Activated CD4-positive, alpha-beta T cell treated with anti-CD3 and anti-CD28 coated beads for 1 hour (primary cell): ENCODE data around the gene IPO4.
"Not testable (repeated sequence)": the region's sequence is repeated elsewhere in the genome, so short reads cannot be mapped to it uniquely, and the experiment has no call there.

Experiments
- DNase-seq: peaks from one replicate; pipeline ENCODE4 v3.0.0-alpha.2; 2020

Gene IPO4

DNA sequence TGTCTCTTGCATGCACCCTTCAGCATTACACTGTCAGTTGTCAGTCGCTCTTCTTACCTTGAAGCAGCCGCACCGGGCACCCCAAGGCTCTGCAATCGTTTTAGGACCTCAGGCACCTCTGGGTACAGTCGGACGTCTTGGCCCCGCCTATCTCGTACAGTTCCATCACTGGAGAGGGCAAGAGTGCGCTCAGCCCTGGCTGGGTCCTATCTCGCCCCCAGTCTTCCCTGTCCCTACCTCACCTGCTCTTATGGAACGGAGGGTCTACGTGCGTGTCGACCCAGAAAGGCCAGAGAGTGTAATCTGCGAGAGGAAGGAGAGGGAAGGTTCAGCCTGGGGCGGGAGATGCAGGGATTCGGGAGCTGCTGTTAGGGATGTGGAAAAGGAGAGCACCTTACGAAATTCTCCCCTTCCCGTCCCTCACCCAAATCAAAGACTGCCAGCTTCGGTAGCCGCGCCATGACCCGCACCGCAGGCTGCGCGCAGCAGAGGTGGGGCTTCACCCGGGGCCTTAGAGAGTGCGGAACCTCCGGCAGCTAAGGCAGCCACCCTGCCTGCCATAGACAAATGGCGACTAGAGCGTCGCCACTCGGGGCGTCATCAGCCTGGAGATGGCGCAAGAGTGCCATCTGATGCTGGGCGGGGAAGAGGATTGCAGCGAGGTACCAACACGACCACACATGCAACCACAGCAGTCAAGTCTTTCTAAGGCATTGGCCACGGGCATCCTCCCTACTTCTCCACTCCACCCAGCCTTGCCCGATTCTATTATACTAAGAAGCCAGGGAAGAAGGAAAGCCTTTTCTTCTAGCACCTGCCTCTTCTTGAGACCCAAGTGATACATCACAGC is 27.1 kb upstream of the IPO4 start, which contains the start of gene MDP1:
MDP1 (minus strand) TSS at position 572 of the 850 bp plus-strand sequence; CDS start at position 461, 111 bp downstream.
- DNase-seq, result peak; percentile 78

GRCh38 chr14:24213866-24214662 is 25.4 kb upstream of the IPO4 start:
- no peak for DNase-seq

- peak; percentile 91 for DNase-seq
Observed at GRCh38 chr14:24212924-24213865, 24.6 kb upstream of the IPO4 start, which contains the start of gene CHMP4A. Gene CHMP4A, minus strand, starts transcription at chr14:24213488. Its CDS starts 49 bp downstream, at chr14:24213439.

DNA sequence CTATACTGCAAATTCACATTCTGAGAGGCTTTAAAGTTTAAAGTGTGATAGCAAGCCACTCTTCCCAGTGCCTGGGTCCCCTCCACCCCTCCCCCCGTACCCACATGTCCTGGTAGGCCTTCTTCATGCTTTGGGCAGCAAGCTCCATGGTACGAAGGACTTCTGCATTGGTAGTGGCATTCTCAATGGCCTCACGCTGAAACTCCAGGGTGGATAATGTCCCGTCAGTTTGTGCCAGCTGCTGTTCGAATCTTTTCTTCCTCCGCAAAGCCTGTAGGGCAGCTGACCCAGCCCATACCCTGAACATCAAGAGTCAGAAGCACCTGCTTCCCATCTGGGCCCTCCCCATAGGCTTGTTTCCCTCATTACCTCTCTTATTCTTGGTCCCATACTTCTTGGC is 22.7 kb upstream of the IPO4 start:
- no peak for DNase-seq

DNA sequence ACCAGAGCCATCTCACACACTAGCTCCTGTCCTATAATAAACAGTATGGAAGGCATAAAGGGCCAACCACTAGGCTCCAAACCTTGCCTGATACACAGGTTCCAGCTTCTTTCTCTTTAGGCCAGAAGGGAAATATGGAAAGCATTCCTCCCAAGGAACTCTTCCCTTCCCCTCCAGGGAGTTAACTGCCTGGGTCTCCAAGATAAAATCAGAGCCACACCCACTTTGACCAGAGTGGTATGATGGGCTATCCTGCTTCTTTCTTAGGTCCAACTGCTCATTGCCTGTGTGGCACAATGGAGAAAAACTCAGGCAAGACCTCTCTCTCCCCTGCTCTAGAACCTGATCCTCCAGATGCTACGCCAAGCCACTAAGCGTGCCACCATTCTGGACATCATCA is 19.0 kb upstream of the IPO4 start:
- no peak for DNase-seq

GRCh38 chr14:24207104-24207551 is 18.5 kb upstream of the IPO4 start:
- no peak for DNase-seq

- no peak for DNase-seq
Observed at GRCh38 chr14:24206260-24207103, 17.9 kb upstream of the IPO4 start.

DNA sequence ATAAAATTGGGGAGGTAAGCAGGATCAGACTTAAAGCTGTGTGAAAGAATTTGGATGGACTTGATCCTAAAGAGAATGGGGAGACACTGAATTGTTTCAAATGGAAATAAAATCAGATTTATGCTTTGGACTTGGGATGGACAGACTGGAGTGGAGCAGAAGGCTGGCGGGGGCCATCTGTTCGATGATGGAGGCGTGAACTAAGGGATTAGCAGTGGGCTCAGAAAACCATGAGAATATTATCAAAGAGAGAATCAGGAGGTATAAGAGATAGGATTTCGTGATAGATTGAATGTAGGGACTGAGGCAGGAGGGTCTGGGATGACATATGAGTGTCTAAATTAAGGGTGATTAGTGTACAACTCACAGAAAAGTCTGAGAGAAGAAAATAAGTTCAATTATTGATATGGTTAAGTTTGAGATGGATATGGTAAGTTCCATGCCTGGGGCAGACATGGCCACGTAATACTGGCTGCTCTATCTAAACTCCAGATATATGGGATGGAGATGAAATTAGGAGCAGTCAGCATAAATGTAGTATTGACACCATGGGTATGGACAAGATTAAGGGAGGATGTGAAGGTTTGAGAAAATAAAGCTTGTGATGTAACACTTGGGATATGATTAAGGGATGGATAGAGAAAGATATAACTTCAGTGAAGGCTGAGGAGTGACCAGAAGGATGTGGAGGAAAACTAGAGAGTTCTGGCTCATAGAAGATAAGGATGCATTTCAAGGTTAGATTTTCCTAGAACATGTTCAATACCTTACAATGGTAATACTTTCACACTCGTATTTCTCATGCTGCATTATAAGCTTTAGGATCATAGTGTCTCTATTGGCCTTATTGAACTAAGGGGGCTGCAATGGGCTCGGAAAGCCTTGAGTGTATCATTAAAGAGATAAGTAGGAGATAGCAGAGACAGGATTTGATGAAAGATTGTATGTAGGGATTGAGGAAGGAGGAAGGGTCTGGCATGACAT is 15.8 kb upstream of the IPO4 start:
- DNase-seq, result no peak

DNA sequence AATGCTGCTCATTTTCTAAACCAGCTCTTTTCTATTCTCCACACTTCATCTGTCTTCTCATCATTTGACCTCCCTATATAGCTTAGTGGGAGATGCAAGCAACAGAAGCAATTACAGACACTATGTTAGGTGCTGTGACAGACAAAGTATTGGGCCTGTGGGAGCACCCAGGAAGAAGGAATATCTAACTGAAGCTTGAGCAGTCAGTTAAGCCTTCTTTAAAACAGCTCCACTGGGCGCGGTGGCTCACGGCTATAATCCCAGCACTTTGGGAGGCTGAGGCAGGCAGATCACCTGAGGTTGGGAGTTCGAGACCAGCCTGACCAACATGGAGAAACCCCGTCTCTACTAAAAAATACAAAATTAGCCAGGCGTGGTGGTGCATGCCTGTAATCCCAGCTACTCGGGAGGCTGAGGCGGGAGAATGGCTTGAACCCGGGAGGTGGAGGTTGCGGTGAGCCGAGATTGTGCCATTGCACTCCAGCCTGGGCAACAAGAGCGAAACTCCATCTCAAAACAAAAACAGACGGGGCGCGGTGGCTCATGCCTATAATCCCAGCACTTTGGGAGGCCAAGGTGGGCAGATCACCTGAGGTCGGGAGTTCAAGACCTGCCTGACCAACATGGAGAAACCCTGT is 14.8 kb upstream of the IPO4 start:
- not testable (repeated sequence) for DNase-seq

DNA sequence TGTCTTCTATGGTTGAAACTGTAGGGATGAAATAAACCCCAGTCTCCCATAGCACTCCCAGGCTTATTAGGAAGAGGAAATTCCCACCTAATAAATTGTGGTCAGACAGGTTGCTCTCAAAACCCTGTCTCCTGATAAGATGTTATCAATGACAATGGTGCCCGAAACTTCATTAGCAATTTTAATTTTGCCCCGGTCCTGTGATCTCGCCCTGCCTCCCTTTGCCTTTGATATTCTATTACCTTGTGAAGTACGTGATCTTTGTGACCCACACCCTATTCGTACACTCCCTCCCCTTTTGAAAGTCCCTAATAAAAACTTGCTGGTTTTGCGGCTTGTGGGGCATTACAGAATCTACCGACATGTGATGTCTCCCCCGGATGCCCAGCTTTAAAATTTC is 13.9 kb upstream of the IPO4 start:
- DNase-seq, result not testable (repeated sequence)

DNA sequence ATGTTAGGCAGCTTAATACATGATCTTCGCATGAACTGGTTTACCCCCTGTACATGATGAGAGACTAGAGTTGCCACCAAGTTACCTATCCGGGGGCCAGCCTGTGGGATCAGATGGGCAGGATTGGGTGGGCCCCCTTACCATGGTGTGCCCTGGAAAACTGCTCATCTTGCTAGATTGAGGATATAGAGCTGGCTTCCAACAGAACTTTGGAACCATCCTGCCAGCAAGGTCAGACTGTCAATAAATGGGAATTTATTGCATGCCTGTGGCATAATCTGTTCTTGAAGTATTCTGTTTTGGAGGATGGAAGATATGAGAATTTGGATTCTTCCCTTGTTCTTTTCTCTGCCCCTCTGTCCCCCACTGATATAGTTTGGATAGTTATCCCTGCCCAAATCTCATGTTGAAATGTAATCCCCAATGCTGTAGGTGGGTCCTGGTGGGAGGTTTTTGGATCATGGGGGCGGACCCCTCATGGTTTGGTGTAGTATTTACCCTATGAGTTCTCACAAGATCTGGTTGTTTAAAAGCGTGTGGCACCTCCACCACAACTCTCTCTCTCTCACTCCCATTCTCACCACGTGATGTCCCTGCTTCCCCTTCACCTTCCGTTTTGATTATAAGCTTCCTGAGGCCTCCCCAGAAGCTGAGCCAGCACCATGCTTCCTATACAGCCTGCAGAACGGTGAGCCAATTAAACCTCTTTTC is 10.4 kb upstream of the IPO4 start:
- no peak for DNase-seq

DNA sequence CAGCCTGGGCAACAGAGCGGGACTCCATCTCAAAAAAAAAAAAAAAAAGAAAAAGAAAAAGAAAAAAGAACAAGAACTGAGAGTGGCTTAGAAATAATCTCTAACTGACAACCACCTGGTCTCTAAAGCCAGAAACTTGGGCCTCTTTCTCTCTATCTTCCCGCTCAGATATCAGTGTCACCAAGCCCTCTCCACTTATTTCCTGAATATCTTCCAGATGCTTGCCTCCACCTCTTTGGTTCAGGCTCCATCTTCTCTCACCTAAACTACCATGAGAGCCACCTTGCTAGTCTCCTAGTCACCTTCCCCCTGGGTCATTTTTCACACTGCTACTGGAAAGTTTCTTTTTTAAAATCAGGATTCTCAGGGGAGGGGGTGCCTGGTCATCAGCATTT is 8.4 kb upstream of the IPO4 start:
- no peak for DNase-seq

GRCh38 chr14:24196071-24197055 is 7.7 kb upstream of the IPO4 start:
- DNase-seq, result no peak

GRCh38 chr14:24195186-24196070 is 6.8 kb upstream of the IPO4 start, which contains the start of gene TM9SF1:
Gene TM9SF1, minus strand, starts transcription at chr14:24195441. Its CDS starts 422 bp downstream, at chr14:24195019.
- DNase-seq, result peak; percentile 83

- DNase-seq, result no peak
Observed at GRCh38 chr14:24194873-24195185, 6.2 kb upstream of the IPO4 start.

GRCh38 chr14:24194186-24194872 is 5.7 kb upstream of the IPO4 start:
- DNase-seq, result no peak
